ENCODE measurements around the gene PTPRH. TPM values are rescaled to one million over a fixed set of nuclear protein-coding genes. Genes with fewer than 3 reads are reported as not detected.
A peak's percentile ranks its signal among the peaks of the same experiment; 100 is the strongest.

PTPRH gene
- total and polyA plus RNA-seq, 2 donors (not counting 1 experiment from before 2014, with no cell fraction given): not detected

GRCh38 chr19:55160986-55161365 lies 48.3 kb downstream of the PTPRH start:
- peaks cover 53% of the 10 kb centered on the region for H3K27me3 Mint-ChIP-seq
- H4K20me1 ChIP-seq (ENCODE audit: control insufficient read depth, insufficient read depth, low read length, poor library complexity, severe bottlenecking): no peaks in the 10 kb centered on the region
- peaks cover 13 to 19% of the 10 kb centered on the region in 2 donors for H3K4me1 ChIP-seq (ENCODE audit: control insufficient read depth in 2 of 2, insufficient read depth in 2 of 2, low read length in 2 of 2)
- no peaks in the 10 kb centered on the region for H3K36me3 ChIP-seq (replicated peaks in 1 of 2; ENCODE audit: control extremely low read depth in 1 of 2, control insufficient read depth in 1 of 2, extremely low read depth in 1 of 2, insufficient read depth in 2 of 2, low read length in 1 of 2)
- H3K4me3 ChIP-seq (ENCODE audit: control extremely low read depth in 1 of 5, extremely low read depth in 1 of 5, insufficient read depth in 1 of 5, low read depth in 2 of 5, low read length in 4 of 5): peak overlapping the region in 1 of 5 experiments; percentile 19
- TF ChIP-seq EZH2 (IDR thresholded peaks at IDR 0.05; ENCODE audit: borderline replicate concordance, insufficient read depth, low read depth, low read length, poor library complexity, severe bottlenecking) (no peak), CTCF (IDR thresholded peaks at IDR 0.05) (no peak)
- peaks cover 0 to 45% (median 4%) of the 10 kb centered on the region in 3 donors for H3K9me3 ChIP-seq (ENCODE audit: control extremely low read depth in 1 of 3, control insufficient read depth in 2 of 3, insufficient read depth in 1 of 3, low read length in 2 of 3)
- intact Hi-C loops (cut with micrococcal nuclease): no loop called here
- no peak overlapping the region for H3K9ac ChIP-seq (ENCODE audit: low read length)
- ChIA-PET CTCF (interaction anchor here (1.3 to 2.3 kb wide), 2 partner anchors 20 to 193 kb away, joined by 3 to 18 read pairs; no protein-coding TSS in a partner anchor), POLR2A (interaction anchor here (1.1 kb wide), 1 partner anchor 98 kb away, joined by 3 read pairs; the partner anchor contains the start of gene PPP6R1)
- WGBS (ENCODE audit: insufficient coverage): 37% methylated on average over 32 of the region's 32 CpGs
- H2AFZ ChIP-seq (ENCODE audit: insufficient read depth, low read depth, low read length, poor library complexity, severe bottlenecking): no peak overlapping the region
- no peak overlapping the region for H3K27ac Mint-ChIP-seq
- no peaks in the 10 kb centered on the region for H3K9me3 Mint-ChIP-seq (ENCODE audit: insufficient read depth)
- ATAC-seq (ENCODE audit: low read depth) (no peak), DNase-seq (no peak)
- no peaks in the 10 kb centered on the region for H3K79me2 ChIP-seq (ENCODE audit: control insufficient read depth, insufficient read depth, low read length)
- peak overlapping the region; percentile 14 for H3K4me2 ChIP-seq (replicated peaks; ENCODE audit: low read depth, low read length, poor library complexity, severe bottlenecking)
- H3K4me1 Mint-ChIP-seq: peaks cover 12% of the 10 kb centered on the region
- no peak overlapping the region for H3K4me3 Mint-ChIP-seq
- peaks cover 0 to 75% (median 27%) of the 10 kb centered on the region in 4 experiments for H3K27me3 ChIP-seq (replicated peaks in 1 of 4; ENCODE audit: control extremely low read depth in 1 of 4, control insufficient read depth in 3 of 4, insufficient read depth in 4 of 4, low read length in 3 of 4)
- no peak overlapping the region for H3K27ac ChIP-seq (ENCODE audit: low read length in 2 of 2)

All from B cell (primary cell).